ENCODE measurements around the gene TBCK.

- TF ChIP-seq GATA2 (IDR thresholded peaks at IDR 0.05; ENCODE audit: low read depth, low read length) = no peak
- no peak for TF ChIP-seq GATA3 (IDR thresholded peaks at IDR 0.05; ENCODE audit: low read depth, low read length)
These were observed 321.0 kb downstream of the TBCK start for GRCh38 chr4:105994841-105995501.

Data from SH-SY5Y (cell line).